Measurements from ENCODE around the gene SNORC. TPM values are rescaled to one million over a fixed set of nuclear protein-coding genes. Genes with fewer than 3 reads are reported as not detected.

The SNORC gene
- total and polyA plus RNA-seq, 2 of the 13 experiments (the other 11 are each of a cell fraction or from before 2014, with no cell fraction given) = 59.1 to 86.1 TPM

DNA sequence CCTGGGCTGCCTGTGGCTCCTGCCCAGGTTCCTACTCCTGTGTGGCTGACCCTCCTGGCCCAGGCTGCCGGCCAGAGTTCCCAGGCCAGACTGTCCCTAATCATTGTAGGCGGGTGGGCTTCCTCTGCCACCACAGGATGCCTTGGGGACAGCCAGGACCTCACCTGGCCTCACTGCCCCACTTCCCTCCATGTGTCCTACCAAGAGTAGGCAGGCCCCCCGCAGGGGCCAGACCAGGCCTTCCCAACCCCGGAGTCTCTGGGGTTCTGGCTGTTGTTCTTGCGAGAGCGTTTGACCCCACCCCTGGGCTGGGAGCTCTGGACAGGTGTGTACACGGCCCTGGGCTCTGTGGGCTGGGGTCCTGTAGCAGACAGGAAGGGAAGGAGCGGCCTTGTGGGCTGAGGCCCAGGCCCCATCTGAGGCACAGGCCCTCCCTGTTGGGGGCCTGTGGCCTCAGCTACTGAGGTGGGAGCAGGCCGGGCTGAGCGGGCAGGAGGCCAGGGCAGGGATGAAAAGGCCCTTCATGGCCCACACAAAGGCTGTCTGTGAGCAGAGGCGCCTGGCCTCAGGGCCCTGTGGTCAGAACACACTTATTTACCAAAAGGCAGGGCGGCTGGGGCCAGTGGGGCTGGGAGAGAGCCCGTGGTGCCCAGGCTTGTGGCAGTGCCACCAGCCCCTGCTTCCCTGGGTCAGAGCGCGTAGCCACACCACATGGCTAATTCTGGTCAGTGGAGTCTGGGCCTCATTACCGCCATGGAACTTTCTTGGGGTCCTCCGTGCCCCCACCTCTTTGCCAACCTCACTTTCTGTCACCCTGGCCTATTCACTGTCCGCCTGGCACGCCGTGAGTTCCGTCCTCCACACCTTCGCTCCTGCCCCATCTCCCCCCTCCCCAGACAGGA, 2.0 kb downstream of the SNORC start (continued):
- TF ChIP-seq ATF7 (IDR thresholded peaks at IDR 0.05) (no peak), ATF7 (CRISPR knock-in tag; IDR thresholded peaks at IDR 0.05) (no peak), ZHX2 (IDR thresholded peaks at IDR 0.05; ENCODE audit: low read depth) (no peak), ZHX2 (CRISPR knock-in tag; IDR thresholded peaks at IDR 0.05; ENCODE audit: borderline replicate concordance) (no peak), ATM (IDR thresholded peaks at IDR 0.05; ENCODE audit: borderline replicate concordance) (no peak), ZNF224 (CRISPR knock-in tag; IDR thresholded peaks at IDR 0.05) (no peak), ZNF780A (CRISPR knock-in tag; IDR thresholded peaks at IDR 0.05) (no peak), ZBTB25 (CRISPR knock-in tag; IDR thresholded peaks at IDR 0.05) (no peak; the same call in 1 of the 2 replicates), GATAD1 (CRISPR knock-in tag; IDR thresholded peaks at IDR 0.05) (no peak; the same call in 1 of the 2 replicates), ZIK1 (CRISPR knock-in tag; IDR thresholded peaks at IDR 0.05; ENCODE audit: borderline replicate concordance, low read depth) (no peak), ZSCAN9 (CRISPR knock-in tag; IDR thresholded peaks at IDR 0.05; ENCODE audit: borderline replicate concordance) (peak; percentile 78), RXRA (CRISPR knock-in tag; IDR thresholded peaks at IDR 0.05) (peak; percentile 89), MTA1 (CRISPR knock-in tag; IDR thresholded peaks at IDR 0.05; ENCODE audit: borderline replicate concordance) (peak; percentile 91; the same call in 1 of the 2 replicates)
- TF ChIP-seq, protein P1, sequence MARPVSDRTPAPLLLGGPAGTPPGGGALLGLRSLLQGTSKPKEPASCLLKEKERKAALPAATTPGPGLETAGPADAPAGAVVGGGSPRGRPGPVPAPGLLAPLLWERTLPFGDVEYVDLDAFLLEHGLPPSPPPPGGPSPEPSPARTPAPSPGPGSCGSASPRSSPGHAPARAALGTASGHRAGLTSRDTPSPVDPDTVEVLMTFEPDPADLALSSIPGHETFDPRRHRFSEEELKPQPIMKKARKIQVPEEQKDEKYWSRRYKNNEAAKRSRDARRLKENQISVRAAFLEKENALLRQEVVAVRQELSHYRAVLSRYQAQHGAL (CRISPR knock-in tag; IDR thresholded peaks at IDR 0.05; ENCODE audit: not compliant biosample characterization) = no peak
- TF ChIP-seq, protein P2, sequence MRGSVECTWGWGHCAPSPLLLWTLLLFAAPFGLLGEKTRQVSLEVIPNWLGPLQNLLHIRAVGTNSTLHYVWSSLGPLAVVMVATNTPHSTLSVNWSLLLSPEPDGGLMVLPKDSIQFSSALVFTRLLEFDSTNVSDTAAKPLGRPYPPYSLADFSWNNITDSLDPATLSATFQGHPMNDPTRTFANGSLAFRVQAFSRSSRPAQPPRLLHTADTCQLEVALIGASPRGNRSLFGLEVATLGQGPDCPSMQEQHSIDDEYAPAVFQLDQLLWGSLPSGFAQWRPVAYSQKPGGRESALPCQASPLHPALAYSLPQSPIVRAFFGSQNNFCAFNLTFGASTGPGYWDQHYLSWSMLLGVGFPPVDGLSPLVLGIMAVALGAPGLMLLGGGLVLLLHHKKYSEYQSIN (CRISPR knock-in tag; IDR thresholded peaks at IDR 0.05; ENCODE audit: borderline replicate concordance) = no peak
- TF ChIP-seq, protein P3, sequence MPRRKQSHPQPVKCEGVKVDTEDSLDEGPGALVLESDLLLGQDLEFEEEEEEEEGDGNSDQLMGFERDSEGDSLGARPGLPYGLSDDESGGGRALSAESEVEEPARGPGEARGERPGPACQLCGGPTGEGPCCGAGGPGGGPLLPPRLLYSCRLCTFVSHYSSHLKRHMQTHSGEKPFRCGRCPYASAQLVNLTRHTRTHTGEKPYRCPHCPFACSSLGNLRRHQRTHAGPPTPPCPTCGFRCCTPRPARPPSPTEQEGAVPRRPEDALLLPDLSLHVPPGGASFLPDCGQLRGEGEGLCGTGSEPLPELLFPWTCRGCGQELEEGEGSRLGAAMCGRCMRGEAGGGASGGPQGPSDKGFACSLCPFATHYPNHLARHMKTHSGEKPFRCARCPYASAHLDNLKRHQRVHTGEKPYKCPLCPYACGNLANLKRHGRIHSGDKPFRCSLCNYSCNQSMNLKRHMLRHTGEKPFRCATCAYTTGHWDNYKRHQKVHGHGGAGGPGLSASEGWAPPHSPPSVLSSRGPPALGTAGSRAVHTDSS (CRISPR knock-in tag; conservative IDR thresholded peaks at IDR 0.05) = no peak
